K562 (cell line): ENCODE data around the gene ADAM15. TPM values are rescaled to one million over a fixed set of nuclear protein-coding genes. Genes with fewer than 3 reads are reported as not detected.

ENCODE experiments used
- ATAC-seq: fragments of 200-7000 bp; cut with Tn5 transposase; 3 replicates; pipeline ENCODE4 v1.9.1; 2020; ENCODE audit warnings: moderate library complexity
- BruUV-seq: library from RNA; stranded (reverse); fragments of 400-500 nt; replicated peaks from 2 replicates; lab custom pipeline; 2021; lab: Mats Ljungman, UMichigan
- CTCF ChIA-PET: fragments of 300-600 bp; formaldehyde crosslinking; extraction: SDS; loops from one replicate; lab custom pipeline; 2021; ENCODE audit warnings: low intra/inter-chr PET ratio; lab: Yijun Ruan, JAX
- POLR2A ChIA-PET: fragments of 300-600, 350-650 bp; sonication (Branson Sonifier 250); formaldehyde crosslinking; extraction: SDS; loops from one replicate; lab custom pipeline; 2021; ENCODE audit warnings: antibody characterized with exemption, inconsistent platforms; lab: Yijun Ruan, JAX
- DNase-seq, 4 experiments: peaks; one replicate each; pipeline versions ENCODE4 v3.0.0 to v3.0.0-alpha.2; 2011 to 2018; ENCODE audit warnings: low spot score in 3 of 4, mixed read lengths in 3 of 4; ENCODE audit errors: extremely low read depth in 1 of 4
- FAIRE-seq: peaks from 2 replicates; lab custom pipeline; 2011; peaks lifted over from hg19 to GRCh38; lab: Jason Lieb, UNC
- H2AFZ ChIP-seq: 2 replicates; pipeline ENCODE4 v1.6.0; 2011; ENCODE audit warnings: low read depth, low read length, control low read depth, inconsistent platforms
- H3K27ac ChIP-seq: fragments of 200-600 bp; 3 replicates; pipeline ENCODE4 v1.8.0; 2011; ENCODE audit warnings: low read depth, mild to moderate bottlenecking, control low read depth, inconsistent platforms, low read length, moderate library complexity, mixed read lengths; ENCODE audit errors: extremely low read depth
- H3K27me3 ChIP-seq, 2 experiments: fragments of 300-600 bp in 1 of 2; 2 replicates in 1 of 2; 3 replicates in 1 of 2; pipeline versions ENCODE4 v1.6.0 to v1.8.0; 2011; ENCODE audit warnings: inconsistent platforms in 2 of 2, low read length in 2 of 2, mild to moderate bottlenecking in 1 of 2, mixed read lengths in 1 of 2, moderate library complexity in 1 of 2; ENCODE audit not compliant: control insufficient read depth in 2 of 2, insufficient read depth in 2 of 2
- H3K36me3 ChIP-seq: fragments of 300-600 bp; 3 replicates; pipeline ENCODE4 v1.8.0; 2011; ENCODE audit warnings: mild to moderate bottlenecking, low read length, inconsistent platforms; ENCODE audit not compliant: control insufficient read depth, insufficient read depth
- H3K4me1 ChIP-seq, 2 experiments: fragments of 200-600 bp in 1 of 2; replicated peaks in 1 of 2; 2 replicates in 1 of 2; 3 replicates in 1 of 2; pipeline versions ENCODE4 v1.5.1 to v1.8.0; 2011; ENCODE audit warnings: inconsistent platforms in 2 of 2, low read length in 2 of 2, mild to moderate bottlenecking in 1 of 2, mixed read lengths in 1 of 2, moderate library complexity in 1 of 2; ENCODE audit not compliant: control insufficient read depth in 2 of 2, insufficient read depth in 2 of 2
- H3K4me2 ChIP-seq: 2 replicates; pipeline ENCODE4 v1.6.1; 2011; ENCODE audit warnings: low read length, control low read depth, inconsistent platforms, mixed read lengths; ENCODE audit not compliant: insufficient read depth
- H3K4me3 ChIP-seq: fragments of 200-600 bp; sonication (generic), shearing (Covaris generic); 2 replicates; pipeline ENCODE4 v1.5.1; 2016; ENCODE audit warnings: control low read depth, inconsistent platforms
- H3K79me2 ChIP-seq: fragments of 200-600 bp; 3 replicates; pipeline ENCODE4 v1.8.0; 2011; ENCODE audit warnings: low read length, inconsistent platforms; ENCODE audit not compliant: control insufficient read depth, insufficient read depth
- H3K9ac ChIP-seq, 2 experiments: 2 replicates each; pipeline versions ENCODE4 v1.6.0 to v1.6.1; 2011; ENCODE audit warnings: low read depth in 2 of 2, low read length in 2 of 2, control low read depth in 1 of 2, inconsistent platforms in 1 of 2, mild to moderate bottlenecking in 1 of 2, mixed read lengths in 1 of 2; ENCODE audit not compliant: insufficient read depth in 1 of 2
- H3K9me1 ChIP-seq: one replicate; pipeline ENCODE4 v1.6.0; 2011; ENCODE audit warnings: inconsistent platforms, mild to moderate bottlenecking, low read length, moderate library complexity; ENCODE audit not compliant: control insufficient read depth, insufficient read depth
- H3K9me3 ChIP-seq: replicated peaks from 2 replicates; pipeline ENCODE4 v1.5.1; 2011; ENCODE audit warnings: low read depth, low read length, inconsistent platforms; ENCODE audit not compliant: control insufficient read depth, insufficient read depth
- H4K20me1 ChIP-seq: replicated peaks from 2 replicates; pipeline ENCODE4 v1.6.1; 2011; ENCODE audit warnings: low read length, inconsistent platforms, mixed read lengths; ENCODE audit not compliant: control insufficient read depth, insufficient read depth
- BRCA1 ChIP-seq, 2 experiments: fragments of 450-650 bp in 1 of 2; sonication (generic) in 1 of 2; formaldehyde crosslinking in 1 of 2; IDR thresholded peaks; 2 replicates each; pipeline versions ENCODE4 v1.5.0 to v1.6.1; 2017 to 2020; ENCODE audit warnings: mild to moderate bottlenecking in 1 of 2, missing genetic modification reagents in 1 of 2
- HNRNPLL ChIP-seq: fragments of 200-400 bp; formaldehyde crosslinking; IDR thresholded peaks from 2 replicates; pipeline ENCODE4 v1.6.1; 2017; ENCODE audit warnings: low read length, low read depth, mild to moderate bottlenecking; ENCODE audit not compliant: poor library complexity, severe bottlenecking
- KDM5B ChIP-seq: fragments of 200-600 bp; sonication (generic); IDR thresholded peaks from 2 replicates; pipeline ENCODE4 v1.6.1; 2012; ENCODE audit warnings: low read depth, mild to moderate bottlenecking, moderate library complexity, low read length, control low read depth, inconsistent platforms; ENCODE audit not compliant: insufficient replicate concordance
- NFIC ChIP-seq: fragments of 450-650 bp; IDR thresholded peaks from 2 replicates; pipeline ENCODE4 v1.6.1; 2017; ENCODE audit warnings: mild to moderate bottlenecking, inconsistent platforms
- NFRKB ChIP-seq: fragments of 450-650 bp; IDR thresholded peaks from 2 replicates; pipeline ENCODE4 v1.6.1; 2016; ENCODE audit warnings: low read depth
- NR1H2 ChIP-seq: sonication (generic); formaldehyde crosslinking; IDR thresholded peaks from 2 replicates; pipeline ENCODE4 v1.4.0; 2020; ENCODE audit warnings: mild to moderate bottlenecking, missing genetic modification reagents
- PCBP1 ChIP-seq: fragments of 200-400 bp; formaldehyde crosslinking; IDR thresholded peaks from 2 replicates; pipeline ENCODE4 v1.6.1; 2018; ENCODE audit warnings: mild to moderate bottlenecking, low read depth, low read length; ENCODE audit not compliant: poor library complexity, severe bottlenecking
- PHB2 ChIP-seq: fragments of 450-650 bp; IDR thresholded peaks from 2 replicates; pipeline ENCODE4 v1.6.1; 2017; ENCODE audit warnings: low read depth
- PHF8 ChIP-seq: fragments of 200-600 bp; sonication (generic); IDR thresholded peaks from 2 replicates; pipeline ENCODE4 v1.6.1; 2012; ENCODE audit warnings: mixed run types, mild to moderate bottlenecking, inconsistent platforms, low read length, moderate library complexity, borderline replicate concordance
- RBFOX2 ChIP-seq: fragments of 200-400 bp; formaldehyde crosslinking; IDR thresholded peaks from 2 replicates; pipeline ENCODE4 v1.6.1; 2017; ENCODE audit warnings: low read depth, mild to moderate bottlenecking, low read length, moderate library complexity
- RHOXF2B ChIP-seq: fragments of 250-450 bp; sonication (Bioruptor Pico); conservative IDR thresholded peaks from 2 replicates; pipeline ENCODE4 v1.5.1; 2021
- SAP30 ChIP-seq: fragments of 200-600 bp; sonication (generic); IDR thresholded peaks from 2 replicates; pipeline ENCODE4 v1.6.1; 2012; ENCODE audit warnings: borderline replicate concordance, low read depth, mild to moderate bottlenecking, moderate library complexity, low read length, control low read depth, inconsistent platforms; ENCODE audit not compliant: insufficient read depth, poor library complexity, severe bottlenecking
- SP1 ChIP-seq: sonication (generic); formaldehyde crosslinking; IDR thresholded peaks from 2 replicates; pipeline ENCODE4 v1.8.1; 2022; ENCODE audit warnings: mild to moderate bottlenecking, missing genetic modification reagents
- SRSF3 ChIP-seq: fragments of 200-400 bp; formaldehyde crosslinking; IDR thresholded peaks from 2 replicates; pipeline ENCODE4 v1.6.1; 2016; ENCODE audit warnings: mild to moderate bottlenecking, low read length, moderate library complexity; ENCODE audit not compliant: insufficient read depth
- TAF1 ChIP-seq: IDR thresholded peaks from 2 replicates; pipeline ENCODE4 v1.6.1; 2011; ENCODE audit warnings: mild to moderate bottlenecking, low read length, moderate library complexity; ENCODE audit not compliant: insufficient read depth, control insufficient read depth, severe bottlenecking; ENCODE audit errors: extremely low read depth
- TFAP4 ChIP-seq: sonication (generic); formaldehyde crosslinking; IDR thresholded peaks from 2 replicates; pipeline ENCODE4 v1.8.0; 2022; ENCODE audit warnings: missing genetic modification reagents, mild to moderate bottlenecking, moderate library complexity, borderline replicate concordance
- ZNF165 ChIP-seq: fragments of 250-450 bp; sonication (Bioruptor Pico); IDR thresholded peaks from 2 replicates; pipeline ENCODE4 v1.4.0; 2020; ENCODE audit warnings: borderline replicate concordance
- WGBS: fragments of 100-300 bp; shearing (Covaris generic); methylation state at CpG from one replicate; pipeline ENCODE4 v1.1.6; 2016; ENCODE audit warnings: low coverage, mixed read lengths; ENCODE audit not compliant: insufficient coverage; ENCODE audit errors: missing lambda C conversion rate; 5-methylcytosine and 5-hydroxymethylcytosine counted together
- in situ Hi-C: fragments of 300-500 bp; cut with MboI; formaldehyde crosslinking; loops from 4 replicates; pipeline ENCODE4 v1.15.0; 2018; ENCODE audit warnings: inconsistent platforms, mixed read lengths
- intact Hi-C: fragments of 100-400 bp; cut with micrococcal nuclease; formaldehyde crosslinking; loops from 2 replicates; pipeline ENCODE4 v1.14.2; 2022
- polyA plus RNA-seq, 8 experiments: library from polyadenylated mRNA; depleted of rRNA in 4 of 8; stranded (reverse) in 5 of 8; unstranded in 3 of 8; fragments of >200 nt; fragmentation: Nextera tagmentation in 2 of 8; fragmentation: Illumina TruSeq in 1 of 8; extraction: Ambion mirVana in 2 of 8; extraction: Trizol in 1 of 8; gene quantifications; 2 replicates each; pipeline versions ENCODE4 v1.2.1 to v1.2.3, GENCODE V29; 2011 to 2014; ENCODE audit warnings: inconsistent platforms in 1 of 8, missing spikeins in 1 of 8
- total RNA-seq, 7 experiments: library from RNA; depleted of rRNA in 6 of 7; stranded (reverse); fragments of >200 nt in 6 of 7; fragmentation: Illumina TruSeq in 2 of 7; extraction: Trizol in 2 of 7; gene quantifications; 2 replicates each; pipeline versions ENCODE4 v1.2.1 to v1.2.3, GENCODE V29; 2011 to 2021; ENCODE audit warnings: low replicate concordance in 1 of 7
- TF ChIP-seq, protein P1 (sequence below), 3 experiments: IDR thresholded peaks in 2 of 3; conservative IDR thresholded peaks in 1 of 3; 2 replicates each; pipeline ENCODE4 v1.5.1; 2011 to 2012; ENCODE audit warnings: low read length in 3 of 3, mild to moderate bottlenecking in 3 of 3, control low read depth in 2 of 3, improper control_type of control experiment in 1 of 3, inconsistent platforms in 1 of 3, low read depth in 1 of 3, mixed read lengths in 1 of 3, moderate library complexity in 1 of 3; ENCODE audit not compliant: insufficient read depth in 2 of 3

ADAM15 gene
- total and polyA plus RNA-seq, 9 of the 15 experiments (the other 6 are each of a cell fraction or from before 2014, with no cell fraction given), result 0.69 to 72.3 (median 32.8) TPM

- H3K27ac ChIP-seq, result peak overlapping the region; percentile 99
- no peak overlapping the region for H2AFZ ChIP-seq
- BruUV-seq, result TSS peak; percentile 35
- ChIA-PET POLR2A (interaction anchor here (1.1 to 1.5 kb wide), 3 partner anchors 10 to 50 kb away, joined by 3 to 8 read pairs (median 3); no protein-coding TSS in a partner anchor), CTCF (interaction anchor here (0.6 to 0.9 kb wide), 2 partner anchors 47 to 76 kb away, joined by 3 read pairs; no protein-coding TSS in a partner anchor)
- DNase-seq (peak in 2 of 4 experiments; percentile 51 to 64), FAIRE-seq (no peak), ATAC-seq (no peak)
- peaks cover 3% of the 10 kb centered on the region; the same call in 1 of the 2 replicates for H4K20me1 ChIP-seq
- no peaks in the 10 kb centered on the region for H3K9me1 ChIP-seq
- no peaks in the 10 kb centered on the region for H3K27me3 ChIP-seq
- peaks cover 51 to 78% of the 10 kb centered on the region in 2 experiments for H3K4me1 ChIP-seq
- peaks cover 33% of the 10 kb centered on the region; the same call in 2 of the 3 replicates for H3K36me3 ChIP-seq
- H3K79me2 ChIP-seq, result peaks cover 64% of the 10 kb centered on the region
- peak overlapping the region; percentile 99 for H3K4me2 ChIP-seq
- H3K4me3 ChIP-seq, result peak overlapping the region; percentile 97
- no peaks in the 10 kb centered on the region for H3K9me3 ChIP-seq
- intact Hi-C loops (loop anchor here (5.0 kb wide), 3 partner anchors 44 to 446 kb away; partner anchors contain the start of genes EFNA3 and UBE2Q1), in situ Hi-C loops (no loop called here)
- WGBS, result under 1% methylated on average over 19 of the region's 37 CpGs
- peak overlapping the region; percentile 99 for H3K9ac ChIP-seq
- peak; percentile 48 for TF ChIP-seq SAP30
- no peak; the same call in 1 of the 2 replicates for TF ChIP-seq SP1 (CRISPR knock-in tag)
- peak; percentile 75 for TF ChIP-seq RBFOX2
- TF ChIP-seq BRCA1 (IDR thresholded peaks at IDR 0.05), result no peak
- 0 out of 2 replicates have a peak, but pooled peaks have one; percentile 20 for TF ChIP-seq BRCA1 (CRISPR knock-in tag; IDR thresholded peaks at IDR 0.05)
- TF ChIP-seq TAF1, result peak; percentile 41
- TF ChIP-seq NR1H2, result peak; percentile 70; the same call in 1 of the 2 replicates
- TF ChIP-seq SRSF3, result peak; percentile 7; the same call in 1 of the 2 replicates
- peak; percentile 6; the same call in 1 of the 2 replicates for TF ChIP-seq TFAP4
- peak; percentile 63 for TF ChIP-seq KDM5B
- peak; percentile 64 for TF ChIP-seq PCBP1
- no peak for TF ChIP-seq PHB2
- peak; percentile 25; the same call in 1 of the 2 replicates for TF ChIP-seq PHF8
- TF ChIP-seq ZNF165, result no peak
- peak; percentile 3 for TF ChIP-seq HNRNPLL
- peak; percentile 72; the same call in 1 of the 2 replicates for TF ChIP-seq NFRKB
- TF ChIP-seq NFIC, result peak; percentile 94
- TF ChIP-seq, protein P1, sequence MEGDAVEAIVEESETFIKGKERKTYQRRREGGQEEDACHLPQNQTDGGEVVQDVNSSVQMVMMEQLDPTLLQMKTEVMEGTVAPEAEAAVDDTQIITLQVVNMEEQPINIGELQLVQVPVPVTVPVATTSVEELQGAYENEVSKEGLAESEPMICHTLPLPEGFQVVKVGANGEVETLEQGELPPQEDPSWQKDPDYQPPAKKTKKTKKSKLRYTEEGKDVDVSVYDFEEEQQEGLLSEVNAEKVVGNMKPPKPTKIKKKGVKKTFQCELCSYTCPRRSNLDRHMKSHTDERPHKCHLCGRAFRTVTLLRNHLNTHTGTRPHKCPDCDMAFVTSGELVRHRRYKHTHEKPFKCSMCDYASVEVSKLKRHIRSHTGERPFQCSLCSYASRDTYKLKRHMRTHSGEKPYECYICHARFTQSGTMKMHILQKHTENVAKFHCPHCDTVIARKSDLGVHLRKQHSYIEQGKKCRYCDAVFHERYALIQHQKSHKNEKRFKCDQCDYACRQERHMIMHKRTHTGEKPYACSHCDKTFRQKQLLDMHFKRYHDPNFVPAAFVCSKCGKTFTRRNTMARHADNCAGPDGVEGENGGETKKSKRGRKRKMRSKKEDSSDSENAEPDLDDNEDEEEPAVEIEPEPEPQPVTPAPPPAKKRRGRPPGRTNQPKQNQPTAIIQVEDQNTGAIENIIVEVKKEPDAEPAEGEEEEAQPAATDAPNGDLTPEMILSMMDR (IDR thresholded peaks at IDR 0.05 in 2 of 3, conservative IDR thresholded peaks at IDR 0.05 in 1 of 3; ENCODE audit: insufficient read depth in 2 of 3, low read depth in 1 of 3, low read length in 3 of 3), result peak in 1 of 3 experiments; percentile 5; a peak in 1 of 6 replicates
- no peak for TF ChIP-seq RHOXF2B
Observed at GRCh38 chr1:155003227-155003765, 47.8 kb upstream of the ADAM15 start.
